Thoracic aorta (tissue), 2 donors: ENCODE measurements around the gene KIF16B. TPM values are rescaled to one million over a fixed set of nuclear protein-coding genes. Genes with fewer than 3 reads are reported as not detected.
"Not testable (repeated sequence)": the region's sequence is repeated elsewhere in the genome, so short reads cannot be mapped to it uniquely, and the experiment has no call there.

Source experiments
- ATAC-seq: fragments of 150-250 bp; one replicate; pipeline ENCODE4 v1.8.0; 2017; ENCODE audit warnings: low read depth; ENCODE audit not compliant: insufficient number of reproducible peaks, low FRiP score
- DNase-seq: peaks from one replicate; pipeline ENCODE4 v3.0.0-alpha.2; 2020; ENCODE audit warnings: low spot score
- H3K27ac ChIP-seq, 2 donors: fragments of 200-600 bp; sonication (generic); 1 replicate in 1 of 2; 2 replicates in 1 of 2; pipeline ENCODE4 v1.5.1; 2016; ENCODE audit warnings: mild to moderate bottlenecking in 2 of 2, moderate library complexity in 2 of 2
- H3K27me3 ChIP-seq: fragments of 200-600 bp; sonication (generic); replicated peaks from 2 replicates; pipeline ENCODE4 v1.6.0; 2016; ENCODE audit warnings: mild to moderate bottlenecking; ENCODE audit not compliant: insufficient read depth
- H3K36me3 ChIP-seq: fragments of 200-600 bp; sonication (generic); one replicate; pipeline ENCODE4 v1.5.1; 2016
- H3K4me1 ChIP-seq, 2 donors: fragments of 200-600 bp; sonication (generic); 1 replicate in 1 of 2; 2 replicates in 1 of 2; pipeline versions ENCODE4 v1.5.1 to v1.6.0; 2016; ENCODE audit warnings: low read depth in 2 of 2, mild to moderate bottlenecking in 1 of 2; ENCODE audit not compliant: control insufficient read depth in 1 of 2
- H3K4me3 ChIP-seq: fragments of 200-600 bp; sonication (generic); 2 replicates; pipeline ENCODE4 v1.5.1; 2016; ENCODE audit warnings: mild to moderate bottlenecking
- H3K9me3 ChIP-seq: fragments of 200-600 bp; sonication (generic); 2 replicates; pipeline ENCODE4 v1.5.1; 2016
- total RNA-seq, 2 donors: library from RNA; depleted of rRNA; stranded (reverse); fragments of >200 nt; gene quantifications; one replicate each; pipeline versions ENCODE4 v1.1.0 to v1.2.3, GENCODE V29; 2016
- TF ChIP-seq, protein P1 (sequence below): fragments of 200-600 bp; sonication (generic); IDR thresholded peaks from one replicate; pipeline ENCODE4 v1.5.1; 2019; ENCODE audit warnings: antibody characterized with exemption

KIF16B gene
- total RNA-seq, 2 donors from 2014 or later: 16.5 to 21.3 TPM

- no peaks in the 10 kb centered on the region for H3K9me3 ChIP-seq
- H3K36me3 ChIP-seq: no peaks in the 10 kb centered on the region
- ATAC-seq (no peak), DNase-seq (no peak)
- no peaks in the 10 kb centered on the region for H3K27me3 ChIP-seq
- TF ChIP-seq, protein P1, sequence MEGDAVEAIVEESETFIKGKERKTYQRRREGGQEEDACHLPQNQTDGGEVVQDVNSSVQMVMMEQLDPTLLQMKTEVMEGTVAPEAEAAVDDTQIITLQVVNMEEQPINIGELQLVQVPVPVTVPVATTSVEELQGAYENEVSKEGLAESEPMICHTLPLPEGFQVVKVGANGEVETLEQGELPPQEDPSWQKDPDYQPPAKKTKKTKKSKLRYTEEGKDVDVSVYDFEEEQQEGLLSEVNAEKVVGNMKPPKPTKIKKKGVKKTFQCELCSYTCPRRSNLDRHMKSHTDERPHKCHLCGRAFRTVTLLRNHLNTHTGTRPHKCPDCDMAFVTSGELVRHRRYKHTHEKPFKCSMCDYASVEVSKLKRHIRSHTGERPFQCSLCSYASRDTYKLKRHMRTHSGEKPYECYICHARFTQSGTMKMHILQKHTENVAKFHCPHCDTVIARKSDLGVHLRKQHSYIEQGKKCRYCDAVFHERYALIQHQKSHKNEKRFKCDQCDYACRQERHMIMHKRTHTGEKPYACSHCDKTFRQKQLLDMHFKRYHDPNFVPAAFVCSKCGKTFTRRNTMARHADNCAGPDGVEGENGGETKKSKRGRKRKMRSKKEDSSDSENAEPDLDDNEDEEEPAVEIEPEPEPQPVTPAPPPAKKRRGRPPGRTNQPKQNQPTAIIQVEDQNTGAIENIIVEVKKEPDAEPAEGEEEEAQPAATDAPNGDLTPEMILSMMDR: no peak
- peaks cover 0 to 4% of the 10 kb centered on the region in 2 donors for H3K4me1 ChIP-seq
- no peak overlapping the region for H3K4me3 ChIP-seq
- H3K27ac ChIP-seq: no peak overlapping the region
Observed at GRCh38 chr20:16440686-16441085, 132.6 kb downstream of the KIF16B start.

DNA sequence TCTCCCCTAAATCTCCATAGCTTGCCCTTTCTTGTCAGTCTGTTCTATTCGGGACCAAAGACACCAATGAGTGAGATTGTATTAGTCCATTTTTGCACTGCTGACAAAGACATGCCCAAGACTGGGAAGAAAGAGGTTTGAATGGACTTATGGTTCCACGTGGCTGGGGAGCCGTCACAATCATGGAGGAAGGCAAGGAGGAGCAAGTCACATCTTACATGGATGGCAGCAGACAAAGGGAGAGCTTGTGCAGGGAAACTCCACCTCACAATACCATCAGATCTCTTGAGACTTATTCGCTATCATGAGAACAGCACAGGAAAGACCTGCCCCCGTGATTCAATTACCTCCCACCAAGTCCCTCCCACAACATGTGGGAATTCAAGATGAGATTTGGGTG lies 133.7 kb downstream of the KIF16B start:
- H3K36me3 ChIP-seq, ATAC-seq, H3K9me3 ChIP-seq, H3K4me3 ChIP-seq, H3K4me1 ChIP-seq, DNase-seq, H3K27ac ChIP-seq, H3K27me3 ChIP-seq: not testable (repeated sequence)

DNA sequence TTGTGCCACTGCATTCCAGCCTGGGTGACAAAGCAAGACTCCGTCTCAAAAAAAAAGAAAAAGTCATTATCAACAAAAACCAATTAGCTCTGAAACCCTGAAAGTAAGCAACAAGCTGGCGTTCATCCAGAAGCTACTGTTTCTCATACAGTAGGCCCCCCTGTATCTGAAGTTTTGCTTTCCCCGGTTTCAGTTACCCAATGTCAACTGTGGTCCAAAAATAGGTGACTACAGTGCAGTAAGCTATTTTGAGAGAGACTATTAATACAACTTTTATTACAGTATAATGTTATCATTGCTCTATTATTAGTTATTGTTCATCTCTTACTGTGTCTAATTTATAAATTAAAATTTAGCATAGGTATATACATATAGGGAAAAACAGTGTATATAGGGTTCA lies 135.1 kb downstream of the KIF16B start:
- no peak for DNase-seq
- Histone ChIP-seq H3K36me3 (no peaks in the 10 kb centered on the region), H3K9me3 (no peaks in the 10 kb centered on the region), H3K27me3 (no peaks in the 10 kb centered on the region), H3K27ac (no peak overlapping the region), H3K4me3 (no peak overlapping the region), H3K4me1 (no peaks in the 10 kb centered on the region)
- TF ChIP-seq, protein P1: no peak
- ATAC-seq: no peak

- H3K9me3 ChIP-seq: no peaks in the 10 kb centered on the region
- H3K27me3 ChIP-seq: no peaks in the 10 kb centered on the region
- ATAC-seq (no peak), DNase-seq (no peak)
- no peak overlapping the region for H3K4me3 ChIP-seq
- H3K36me3 ChIP-seq: no peaks in the 10 kb centered on the region
- TF ChIP-seq, protein P1: no peak
- H3K27ac ChIP-seq: no peak overlapping the region
- H3K4me1 ChIP-seq: no peaks in the 10 kb centered on the region
Observed at GRCh38 chr20:16437387-16437996, 135.8 kb downstream of the KIF16B start.

- ATAC-seq (no peak), DNase-seq (no peak)
- H3K9me3 ChIP-seq: no peaks in the 10 kb centered on the region
- H3K27me3 ChIP-seq: no peaks in the 10 kb centered on the region
- H3K36me3 ChIP-seq: no peaks in the 10 kb centered on the region
- H3K4me3 ChIP-seq: no peak overlapping the region
- H3K27ac ChIP-seq: no peak overlapping the region
- TF ChIP-seq, protein P1: peak; percentile 37
- no peaks in the 10 kb centered on the region for H3K4me1 ChIP-seq
Observed at GRCh38 chr20:16434062-16434664, 139.1 kb downstream of the KIF16B start.

- no peak overlapping the region for H3K4me3 ChIP-seq
- TF ChIP-seq, protein P1: no peak
- H3K36me3 ChIP-seq: peaks cover 2% of the 10 kb centered on the region
- DNase-seq (no peak), ATAC-seq (no peak)
- H3K4me1 ChIP-seq: no peaks in the 10 kb centered on the region
- H3K27me3 ChIP-seq: no peaks in the 10 kb centered on the region
- H3K9me3 ChIP-seq: no peaks in the 10 kb centered on the region
- H3K27ac ChIP-seq: no peak overlapping the region
Observed at GRCh38 chr20:16433293-16433580, 140.0 kb downstream of the KIF16B start.
